Activated T-helper 17 cell treated with anti-CD3 and anti-CD28 coated beads, Interleukin-2, amount 50 U/mL, for 72 hours (primary cell): Measurements from ENCODE around the gene FBXO46. TPM values are rescaled to one million over a fixed set of nuclear protein-coding genes. Genes with fewer than 3 reads are reported as not detected.

Experiments
- ATAC-seq: fragments of 150-1000 bp; cut with Tn5 transposase; replicated peaks from 2 replicates; pipeline ENCODE4 v1.10.0; 2021; ENCODE audit warnings: mild to moderate bottlenecking, moderate library complexity
- H3K27ac Mint-ChIP-seq: one replicate; pipeline ENCODE4 v1.8.0; 2022; ENCODE audit warnings: mixed read lengths
- H3K27me3 Mint-ChIP-seq: one replicate; pipeline ENCODE4 v1.8.0; 2022; ENCODE audit warnings: mixed read lengths
- H3K36me3 Mint-ChIP-seq: one replicate; pipeline ENCODE4 v1.8.0; 2022; ENCODE audit warnings: low read depth, mild to moderate bottlenecking, mixed read lengths
- H3K4me1 Mint-ChIP-seq: one replicate; pipeline ENCODE4 v1.8.0; 2022; ENCODE audit warnings: mixed read lengths
- H3K4me3 Mint-ChIP-seq: one replicate; pipeline ENCODE4 v1.8.0; 2022; ENCODE audit warnings: mild to moderate bottlenecking, mixed read lengths
- H3K9me3 Mint-ChIP-seq: one replicate; pipeline ENCODE4 v1.8.0; 2022; ENCODE audit warnings: mixed read lengths
- total RNA-seq, 2 donors: library from RNA; stranded (reverse); gene quantifications; one replicate each; pipeline ENCODE4 v1.2.3, GENCODE V29; 2022

Gene FBXO46
- total RNA-seq, 2 donors from 2014 or later, result 39.4 to 44.3 TPM

GRCh38 chr19:45667620-45668341, 62.9 kb downstream of the FBXO46 start, which contains the start of gene GIPR:
GIPR (plus strand) TSS chr19:45668221; CDS start chr19:45669521, 1,300 bp downstream.
- Mint-ChIP-seq H3K9me3 (no peaks in the 10 kb centered on the region), H3K27me3 (peaks cover 14% of the 10 kb centered on the region), H3K4me3 (peak within 1 kb of the TSS; percentile 95), H3K27ac (peak within 1 kb of the TSS; percentile 95), H3K36me3 (peaks cover 4% of the 10 kb centered on the region), H3K4me1 (peaks cover 8% of the 10 kb centered on the region)
- peak; percentile 95 for ATAC-seq

GRCh38 chr19:45664575-45664974, 66.1 kb downstream of the FBXO46 start:
- Mint-ChIP-seq H3K27me3 (peaks cover 8% of the 10 kb centered on the region), H3K4me1 (peaks cover 8% of the 10 kb centered on the region), H3K36me3 (no peaks in the 10 kb centered on the region), H3K4me3 (no peak overlapping the region), H3K9me3 (no peaks in the 10 kb centered on the region), H3K27ac (no peak overlapping the region)
- ATAC-seq, result no peak

GRCh38 chr19:45663800-45664199, 66.9 kb downstream of the FBXO46 start:
- Mint-ChIP-seq H3K9me3 (no peaks in the 10 kb centered on the region), H3K4me1 (peaks cover 8% of the 10 kb centered on the region), H3K27me3 (peaks cover 8% of the 10 kb centered on the region), H3K4me3 (no peak overlapping the region), H3K27ac (no peak overlapping the region), H3K36me3 (no peaks in the 10 kb centered on the region)
- ATAC-seq, result no peak

- no peak overlapping the region for H3K4me3 Mint-ChIP-seq
- no peaks in the 10 kb centered on the region for H3K36me3 Mint-ChIP-seq
- H3K9me3 Mint-ChIP-seq, result no peaks in the 10 kb centered on the region
- no peak overlapping the region for H3K27ac Mint-ChIP-seq
- no peaks in the 10 kb centered on the region for H3K4me1 Mint-ChIP-seq
- ATAC-seq, result no peak
- peaks cover 8% of the 10 kb centered on the region for H3K27me3 Mint-ChIP-seq
Observed at GRCh38 chr19:45660636-45661035, 70.1 kb downstream of the FBXO46 start.

Other genes with a start within 250 kb of the FBXO46 start
- gene RTN2, start 233.8 kb downstream of the FBXO46 start, total RNA-seq, result 1 to 10 TPM; 5.3 to 8.6 TPM
- 1 to 10 TPM; 4.3 to 5.2 TPM for gene PPM1N, start 232.5 kb downstream of the FBXO46 start, total RNA-seq
- 100 to 1,000 TPM; 151 to 196 TPM for gene VASP, start 223.4 kb downstream of the FBXO46 start, total RNA-seq
- 10 to 100 TPM; 18.7 to 20.6 TPM for gene OPA3, start 146.1 kb downstream of the FBXO46 start, total RNA-seq
- under 1 TPM in 1 of 2 donors, not detected in 1; 0.13 TPM for gene GPR4, start 128.7 kb downstream of the FBXO46 start, total RNA-seq
- 100 to 1,000 TPM; 117 to 184 TPM for gene EML2, start 91.5 kb downstream of the FBXO46 start, total RNA-seq
- gene GIPR, start 62.7 kb downstream of the FBXO46 start, total RNA-seq, result 10 to 100 TPM in 1 of 2 donors, 1 to 10 TPM in 1; 7.5 to 32.3 TPM
- 100 to 1,000 TPM; 544 to 752 TPM for gene SNRPD2, start 38.9 kb downstream of the FBXO46 start, total RNA-seq
- 10 to 100 TPM; 13.6 to 15.5 TPM for gene QPCTL, start 38.2 kb downstream of the FBXO46 start, total RNA-seq
- gene MEIOSIN, start 2.5 kb upstream of the FBXO46 start, total RNA-seq, result under 1 TPM in 1 of 2 donors, not detected in 1; 0.37 TPM
- gene SIX5, start 38.4 kb upstream of the FBXO46 start, total RNA-seq, result 1 to 10 TPM; 1.2 to 2.4 TPM
- gene DMPK, start 51.6 kb upstream of the FBXO46 start, total RNA-seq, result 10 to 100 TPM; 18.1 to 24.6 TPM
- gene DMWD, start 61.9 kb upstream of the FBXO46 start, total RNA-seq, result 10 to 100 TPM; 33.1 to 38.9 TPM
- gene RSPH6A, start 84.4 kb upstream of the FBXO46 start, total RNA-seq, result under 1 TPM; 0.26 to 0.40 TPM
- 100 to 1,000 TPM in 1 of 2 donors, 10 to 100 TPM in 1; 98.2 to 122 TPM for gene SYMPK, start 132.3 kb upstream of the FBXO46 start, total RNA-seq
- gene FOXA3, start 133.4 kb upstream of the FBXO46 start, total RNA-seq, result 1 to 10 TPM in 1 of 2 donors, under 1 TPM in 1; 0.32 to 1.9 TPM
- gene IRF2BP1, start 155.2 kb upstream of the FBXO46 start, total RNA-seq, result 10 to 100 TPM; 13.5 to 16.4 TPM
- gene MYPOP, start 171.7 kb upstream of the FBXO46 start, total RNA-seq, result 1 to 10 TPM; 7.4 to 7.6 TPM
- gene NANOS2, start 183.9 kb upstream of the FBXO46 start, total RNA-seq, result not detected
- under 1 TPM in 1 of 2 donors, not detected in 1; 0.03 TPM for gene NOVA2, start 243.0 kb upstream of the FBXO46 start, total RNA-seq